HCT116 (cell line): ENCODE results near the gene SERINC5.

Experiments
- CEBPB ChIP-seq: IDR thresholded peaks from 2 replicates; pipeline ENCODE4 v1.6.1; 2012; ENCODE audit warnings: low read depth
- CTCF ChIP-seq, 3 experiments: fragments of 200-600 bp in 1 of 3; sonication (generic) in 1 of 3; IDR thresholded peaks in 2 of 3; conservative IDR thresholded peaks in 1 of 3; 2 replicates each; pipeline ENCODE4 v1.5.1; 2012 to 2017; ENCODE audit warnings: low read depth in 2 of 3, low read length in 2 of 3, antibody characterized with exemption in 1 of 3, borderline replicate concordance in 1 of 3, control low read depth in 1 of 3, mild to moderate bottlenecking in 1 of 3, mixed read lengths in 1 of 3, mixed run types in 1 of 3, moderate library complexity in 1 of 3; ENCODE audit not compliant: insufficient read depth in 1 of 3
- EGR1 ChIP-seq: IDR thresholded peaks from 2 replicates; pipeline ENCODE4 v1.6.1; 2012; ENCODE audit warnings: low read depth
- EZH2 ChIP-seq: fragments of 200-600 bp; sonication (generic); IDR thresholded peaks from 2 replicates; pipeline ENCODE4 v1.6.1; 2017; ENCODE audit warnings: antibody characterized with exemption, mixed run types
- EZH2phosphoT487 ChIP-seq: fragments of 200-600 bp; IDR thresholded peaks from 2 replicates; pipeline ENCODE4 v1.6.1; 2018; ENCODE audit warnings: antibody characterized with exemption, borderline replicate concordance
- FOSL1 ChIP-seq: IDR thresholded peaks from 2 replicates; pipeline ENCODE4 v1.6.1; 2012; ENCODE audit warnings: low read depth
- POLR2A ChIP-seq: IDR thresholded peaks from 2 replicates; pipeline ENCODE4 v1.7.0; 2011; ENCODE audit warnings: borderline replicate concordance; ENCODE audit not compliant: insufficient read depth, insufficient read length; ENCODE audit errors: extremely low read depth
- POLR2AphosphoS5 ChIP-seq: IDR thresholded peaks from 2 replicates; pipeline ENCODE4 v1.6.1; 2011; ENCODE audit warnings: mild to moderate bottlenecking, low read depth, low read length, moderate library complexity
- RAD21 ChIP-seq: IDR thresholded peaks from 2 replicates; pipeline ENCODE4 v1.6.1; 2012; ENCODE audit warnings: low read depth, mild to moderate bottlenecking
- SP1 ChIP-seq: IDR thresholded peaks from 2 replicates; pipeline ENCODE4 v1.6.1; 2012; ENCODE audit warnings: low read depth
- TCF7L2 ChIP-seq: IDR thresholded peaks from 2 replicates; pipeline ENCODE4 v1.7.0; 2011; ENCODE audit warnings: borderline replicate concordance, inconsistent platforms; ENCODE audit not compliant: insufficient read depth, insufficient read length; ENCODE audit errors: extremely low read depth
- YY1 ChIP-seq: IDR thresholded peaks from 2 replicates; pipeline ENCODE4 v1.6.1; 2011; ENCODE audit warnings: low read length, low read depth, moderate library complexity, mild to moderate bottlenecking; ENCODE audit not compliant: insufficient replicate concordance; ENCODE audit errors: extremely low read depth
- TF ChIP-seq, protein P1 (sequence below): IDR thresholded peaks from 2 replicates; pipeline ENCODE4 v1.6.1; 2012; ENCODE audit warnings: low read depth

DNA sequence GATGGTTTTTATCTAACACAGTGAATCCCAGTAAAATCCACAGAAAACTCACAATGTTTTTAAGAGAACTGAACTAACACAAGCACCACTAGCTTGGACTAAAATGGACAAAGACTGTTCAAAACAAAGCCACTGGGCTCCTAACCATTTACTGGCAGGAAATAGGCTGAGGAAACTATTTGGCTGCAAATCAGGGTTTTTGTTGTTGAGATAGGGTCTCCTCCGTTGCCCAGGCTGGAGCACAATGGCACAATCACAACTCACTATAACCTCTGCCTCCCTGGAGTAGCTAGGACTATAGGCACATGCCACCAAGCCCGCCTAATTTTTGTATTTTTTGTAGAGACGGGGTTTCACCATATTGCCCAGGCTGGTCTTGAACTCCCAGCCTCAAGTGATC lies 121.0 kb downstream of the SERINC5 start:
- no peak for TF ChIP-seq CTCF (IDR thresholded peaks at IDR 0.05 in 2 of 3, conservative IDR thresholded peaks at IDR 0.05 in 1 of 3; ENCODE audit: borderline replicate concordance in 1 of 3, insufficient read depth in 1 of 3, low read depth in 2 of 3, low read length in 2 of 3)
- TF ChIP-seq YY1: no peak
- no peak for TF ChIP-seq EGR1
- TF ChIP-seq, protein P1, sequence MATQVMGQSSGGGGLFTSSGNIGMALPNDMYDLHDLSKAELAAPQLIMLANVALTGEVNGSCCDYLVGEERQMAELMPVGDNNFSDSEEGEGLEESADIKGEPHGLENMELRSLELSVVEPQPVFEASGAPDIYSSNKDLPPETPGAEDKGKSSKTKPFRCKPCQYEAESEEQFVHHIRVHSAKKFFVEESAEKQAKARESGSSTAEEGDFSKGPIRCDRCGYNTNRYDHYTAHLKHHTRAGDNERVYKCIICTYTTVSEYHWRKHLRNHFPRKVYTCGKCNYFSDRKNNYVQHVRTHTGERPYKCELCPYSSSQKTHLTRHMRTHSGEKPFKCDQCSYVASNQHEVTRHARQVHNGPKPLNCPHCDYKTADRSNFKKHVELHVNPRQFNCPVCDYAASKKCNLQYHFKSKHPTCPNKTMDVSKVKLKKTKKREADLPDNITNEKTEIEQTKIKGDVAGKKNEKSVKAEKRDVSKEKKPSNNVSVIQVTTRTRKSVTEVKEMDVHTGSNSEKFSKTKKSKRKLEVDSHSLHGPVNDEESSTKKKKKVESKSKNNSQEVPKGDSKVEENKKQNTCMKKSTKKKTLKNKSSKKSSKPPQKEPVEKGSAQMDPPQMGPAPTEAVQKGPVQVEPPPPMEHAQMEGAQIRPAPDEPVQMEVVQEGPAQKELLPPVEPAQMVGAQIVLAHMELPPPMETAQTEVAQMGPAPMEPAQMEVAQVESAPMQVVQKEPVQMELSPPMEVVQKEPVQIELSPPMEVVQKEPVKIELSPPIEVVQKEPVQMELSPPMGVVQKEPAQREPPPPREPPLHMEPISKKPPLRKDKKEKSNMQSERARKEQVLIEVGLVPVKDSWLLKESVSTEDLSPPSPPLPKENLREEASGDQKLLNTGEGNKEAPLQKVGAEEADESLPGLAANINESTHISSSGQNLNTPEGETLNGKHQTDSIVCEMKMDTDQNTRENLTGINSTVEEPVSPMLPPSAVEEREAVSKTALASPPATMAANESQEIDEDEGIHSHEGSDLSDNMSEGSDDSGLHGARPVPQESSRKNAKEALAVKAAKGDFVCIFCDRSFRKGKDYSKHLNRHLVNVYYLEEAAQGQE: no peak
- no peak for TF ChIP-seq CEBPB
- TF ChIP-seq EZH2: no peak
- no peak for TF ChIP-seq POLR2A
- TF ChIP-seq RAD21: no peak
- TF ChIP-seq POLR2AphosphoS5: no peak
- TF ChIP-seq SP1: no peak
- TF ChIP-seq EZH2phosphoT487: no peak
- no peak for TF ChIP-seq TCF7L2
- TF ChIP-seq FOSL1: no peak
